ENCODE results near the gene SMAD4.

- no peak for TF ChIP-seq ZNF230 (CRISPR knock-in tag; IDR thresholded peaks at IDR 0.05)
- TF ChIP-seq NR3C1 (CRISPR knock-in tag; IDR thresholded peaks at IDR 0.05), result no peak
Measured at GRCh38 chr18:51088410-51088809, 58.4 kb downstream of the SMAD4 start.
